Smooth muscle cell (in vitro differentiated cells): Measurements from ENCODE around the gene OPA3. TPM values are rescaled to one million over a fixed set of nuclear protein-coding genes. Genes with fewer than 3 reads are reported as not detected.

Source experiments
- DNase-seq: peaks from one replicate; lab custom pipeline; 2025; ENCODE audit not compliant: unreplicated experiment; lab: John Stamatoyannopoulos, UW
- H2AFZ ChIP-seq: fragments of 200-600 bp; sonication (generic); 2 replicates; pipeline ENCODE4 v1.6.0; 2016; ENCODE audit warnings: antibody characterized with exemption, low read depth, mild to moderate bottlenecking
- H3F3A ChIP-seq: fragments of 200-600 bp; sonication (generic); 2 replicates; pipeline ENCODE4 v1.6.0; 2017; ENCODE audit warnings: antibody characterized with exemption, low read depth
- H3K27ac ChIP-seq: fragments of 200-600 bp; sonication (generic); 2 replicates; pipeline ENCODE4 v1.5.1; 2016; ENCODE audit warnings: low read depth, mild to moderate bottlenecking
- H3K27me3 ChIP-seq: fragments of 200-600 bp; sonication (generic); 2 replicates; pipeline ENCODE4 v1.6.1; 2016; ENCODE audit warnings: low read depth, mild to moderate bottlenecking
- H3K36me3 ChIP-seq: fragments of 200-600 bp; sonication (generic); 2 replicates; pipeline ENCODE4 v1.5.1; 2016; ENCODE audit warnings: low read depth
- H3K4me1 ChIP-seq: fragments of 200-600 bp; sonication (generic); 2 replicates; pipeline ENCODE4 v1.5.1; 2016; ENCODE audit warnings: low read depth
- H3K4me2 ChIP-seq: fragments of 200-600 bp; sonication (generic); 2 replicates; pipeline ENCODE4 v1.6.0; 2016; ENCODE audit warnings: mild to moderate bottlenecking
- H3K4me3 ChIP-seq: fragments of 200-600 bp; sonication (generic); 2 replicates; pipeline ENCODE4 v1.5.1; 2016; ENCODE audit warnings: mild to moderate bottlenecking
- H3K79me2 ChIP-seq: fragments of 200-600 bp; sonication (generic); 2 replicates; pipeline ENCODE4 v1.6.0; 2016; ENCODE audit warnings: low read depth, mild to moderate bottlenecking
- H3K9ac ChIP-seq: fragments of 200-600 bp; sonication (generic); 2 replicates; pipeline ENCODE4 v1.6.0; 2016; ENCODE audit warnings: low read depth
- H3K9me3 ChIP-seq: fragments of 200-600 bp; sonication (generic); replicated peaks from 2 replicates; pipeline ENCODE4 v1.5.1; 2016; ENCODE audit warnings: low read depth
- H4K20me1 ChIP-seq: fragments of 200-600 bp; sonication (generic); 2 replicates; pipeline ENCODE4 v1.6.0; 2016; ENCODE audit warnings: low read depth
- CTCF ChIP-seq: fragments of 200-600 bp; sonication (generic); IDR thresholded peaks from 2 replicates; pipeline ENCODE4 v1.5.1; 2017; ENCODE audit warnings: borderline replicate concordance, mild to moderate bottlenecking, antibody characterized with exemption; ENCODE audit not compliant: insufficient read depth, poor library complexity, severe bottlenecking
- WGBS: methylation state at CpG from one replicate; pipeline ENCODE4 v1.1.7; 2016; ENCODE audit warnings: low lambda C conversion rate; 5-methylcytosine and 5-hydroxymethylcytosine counted together
- polyA plus RNA-seq: library from polyadenylated mRNA; unstranded; fragments of >200 nt; fragmentation: Nextera tagmentation; extraction: Ambion mirVana; gene quantifications from 2 replicates; pipeline ENCODE4 v1.2.1, GENCODE V29; 2016
- total RNA-seq: library from RNA; depleted of rRNA; stranded (reverse); fragments of >200 nt; gene quantifications from 2 replicates; pipeline ENCODE4 v1.2.3, GENCODE V29; 2014

Gene OPA3
- total and polyA plus RNA-seq, 2 experiments from 2014 or later = 8.8 to 10.3 TPM

- Histone ChIP-seq H3K4me2 (no peak overlapping the region), H3F3A (no peaks in the 10 kb centered on the region), H4K20me1 (no peaks in the 10 kb centered on the region), H3K4me3 (no peak overlapping the region), H3K4me1 (peaks cover 5% of the 10 kb centered on the region), H3K79me2 (peaks cover 6% of the 10 kb centered on the region), H3K27ac (no peak overlapping the region), H3K9ac (no peak overlapping the region), H3K27me3 (peaks cover 11% of the 10 kb centered on the region), H2AFZ (no peak overlapping the region), H3K36me3 (no peaks in the 10 kb centered on the region), H3K9me3 (no peaks in the 10 kb centered on the region)
- 74% methylated on average over 4 of the region's 4 CpGs for WGBS
- DNase-seq = no peak
- TF ChIP-seq CTCF = no peak
Measured at GRCh38 chr19:45587873-45588272, 3.3 kb upstream of the OPA3 start.

GRCh38 chr19:45585158-45585577 is 566 bp upstream of the OPA3 start:
- no peaks in the 10 kb centered on the region for H3K27me3 ChIP-seq
- H2AFZ ChIP-seq = peak overlapping the region; percentile 88
- no peak for TF ChIP-seq CTCF
- DNase-seq = no peak
- H3K4me3 ChIP-seq = peak overlapping the region; percentile 63
- H3K79me2 ChIP-seq = peaks cover 6% of the 10 kb centered on the region
- H3K36me3 ChIP-seq = no peaks in the 10 kb centered on the region
- peak overlapping the region; percentile 75 for H3K9ac ChIP-seq
- peaks cover 5% of the 10 kb centered on the region for H3K4me1 ChIP-seq
- no peaks in the 10 kb centered on the region for H3F3A ChIP-seq
- H3K9me3 ChIP-seq = no peaks in the 10 kb centered on the region
- peak overlapping the region; percentile 88 for H3K27ac ChIP-seq
- H3K4me2 ChIP-seq = peak overlapping the region; percentile 80
- WGBS = 41% methylated on average over 7 of the region's 7 CpGs
- H4K20me1 ChIP-seq = no peaks in the 10 kb centered on the region

GRCh38 chr19:45581576-45581975 is 3.0 kb downstream of the OPA3 start:
- Histone ChIP-seq H3K9me3 (no peaks in the 10 kb centered on the region), H3K27me3 (no peaks in the 10 kb centered on the region), H4K20me1 (no peaks in the 10 kb centered on the region), H3K4me2 (no peak overlapping the region), H3K4me1 (peaks cover 11% of the 10 kb centered on the region), H3K36me3 (no peaks in the 10 kb centered on the region), H3K9ac (no peak overlapping the region), H3K27ac (peak overlapping the region; percentile 57), H3F3A (peaks cover 8% of the 10 kb centered on the region), H2AFZ (no peak overlapping the region), H3K4me3 (no peak overlapping the region), H3K79me2 (peaks cover 10% of the 10 kb centered on the region)
- 97% methylated on average over 7 of the region's 7 CpGs for WGBS
- TF ChIP-seq CTCF = no peak
- DNase-seq = no peak

GRCh38 chr19:45578861-45579260 is 5.7 kb downstream of the OPA3 start:
- no peaks in the 10 kb centered on the region for H3K36me3 ChIP-seq
- H3K79me2 ChIP-seq = peaks cover 10% of the 10 kb centered on the region
- H3K9ac ChIP-seq = no peak overlapping the region
- no peak overlapping the region for H2AFZ ChIP-seq
- H4K20me1 ChIP-seq = no peaks in the 10 kb centered on the region
- H3K4me2 ChIP-seq = no peak overlapping the region
- no peak overlapping the region for H3K27ac ChIP-seq
- no peaks in the 10 kb centered on the region for H3K9me3 ChIP-seq
- 86% methylated on average over 5 of the region's 5 CpGs for WGBS
- H3K27me3 ChIP-seq = no peaks in the 10 kb centered on the region
- peaks cover 7% of the 10 kb centered on the region for H3K4me1 ChIP-seq
- H3F3A ChIP-seq = peaks cover 8% of the 10 kb centered on the region
- no peak for TF ChIP-seq CTCF
- DNase-seq = no peak
- no peak overlapping the region for H3K4me3 ChIP-seq
